Upper lobe of left lung (tissue), 6 donors: Measurements from ENCODE around the gene CD84. TPM values are rescaled to one million over a fixed set of nuclear protein-coding genes. Genes with fewer than 3 reads are reported as not detected.
"Not testable (repeated sequence)": the region's sequence is repeated elsewhere in the genome, so short reads cannot be mapped to it uniquely, and the experiment has no call there.

ENCODE experiments used
- ATAC-seq, 2 donors: fragments of 200-7000 bp; cut with Tn5 transposase; one replicate each; pipeline ENCODE4 v1.9.1; 2022; ENCODE audit warnings: mild to moderate bottlenecking in 2 of 2, moderate library complexity in 2 of 2; ENCODE audit not compliant: low FRiP score in 2 of 2
- DNase-seq, 2 donors: peaks; one replicate each; pipeline ENCODE4 v3.0.0-alpha.2; 2019 to 2020
- H3K27ac ChIP-seq, 4 donors: fragments of 200-600 bp; sonication (generic); one replicate each; pipeline ENCODE4 v1.5.1; 2016 to 2019
- H3K27me3 ChIP-seq, 4 donors: fragments of 200-600 bp; sonication (generic); one replicate each; pipeline ENCODE4 v1.5.1; 2017 to 2019
- H3K36me3 ChIP-seq, 4 donors: fragments of 200-600 bp; sonication (generic); one replicate each; pipeline ENCODE4 v1.5.1; 2016 to 2019
- H3K4me1 ChIP-seq, 4 donors: fragments of 200-600 bp; sonication (generic); one replicate each; pipeline ENCODE4 v1.5.1; 2018 to 2019
- H3K4me3 ChIP-seq, 4 donors: fragments of 200-600 bp; sonication (generic); one replicate each; pipeline ENCODE4 v1.5.1; 2017 to 2019; ENCODE audit warnings: mild to moderate bottlenecking in 2 of 4, moderate library complexity in 1 of 4
- H3K9me3 ChIP-seq, 4 donors: fragments of 200-600 bp; sonication (generic); one replicate each; pipeline ENCODE4 v1.5.1; 2018 to 2019
- EP300 ChIP-seq, 4 donors: sonication (generic); formaldehyde crosslinking; IDR thresholded peaks; one replicate each; pipeline ENCODE4 v1.5.1; 2017; ENCODE audit warnings: antibody characterized with exemption in 4 of 4, control low read depth in 2 of 4
- POLR2A ChIP-seq, 4 donors: fragments of 450-650 bp; IDR thresholded peaks; one replicate each; pipeline ENCODE4 v1.5.1; 2016 to 2017; ENCODE audit warnings: antibody characterized with exemption in 4 of 4, mild to moderate bottlenecking in 2 of 4
- POLR2AphosphoS5 ChIP-seq, 2 donors: sonication (generic); formaldehyde crosslinking; IDR thresholded peaks; one replicate each; pipeline ENCODE4 v1.5.1; 2017; ENCODE audit warnings: antibody characterized with exemption in 2 of 2
- WGBS, 2 donors: methylation state at CpG; one replicate each; pipeline ENCODE4 v1.1.5; 2017 to 2018; 5-methylcytosine and 5-hydroxymethylcytosine counted together
- total RNA-seq, 6 donors: library from RNA; depleted of rRNA in 4 of 6; stranded (reverse); fragments of >200 nt in 4 of 6; gene quantifications; one replicate each; pipeline versions ENCODE4 v1.1.0 to v1.2.1, GENCODE V29; 2016 to 2021
- TF ChIP-seq, protein P1 (sequence below), 6 experiments: fragments of 450-650 bp in 4 of 6; fragments of 200-600 bp in 2 of 6; sonication (generic) in 2 of 6; IDR thresholded peaks; one replicate each; pipeline ENCODE4 v1.5.1; 2016 to 2019; ENCODE audit warnings: antibody characterized with exemption in 6 of 6
- donor health status: DM: no; HTN: no; CAD: no; lungs with moderate emphysema.
- donor health status: DM: no; HTN: yes; CAD: no; lungs with severe emphysema.

The CD84 gene
- total RNA-seq, 6 donors from 2014 or later, result 8.9 to 26.4 (median 17.4) TPM

DNA sequence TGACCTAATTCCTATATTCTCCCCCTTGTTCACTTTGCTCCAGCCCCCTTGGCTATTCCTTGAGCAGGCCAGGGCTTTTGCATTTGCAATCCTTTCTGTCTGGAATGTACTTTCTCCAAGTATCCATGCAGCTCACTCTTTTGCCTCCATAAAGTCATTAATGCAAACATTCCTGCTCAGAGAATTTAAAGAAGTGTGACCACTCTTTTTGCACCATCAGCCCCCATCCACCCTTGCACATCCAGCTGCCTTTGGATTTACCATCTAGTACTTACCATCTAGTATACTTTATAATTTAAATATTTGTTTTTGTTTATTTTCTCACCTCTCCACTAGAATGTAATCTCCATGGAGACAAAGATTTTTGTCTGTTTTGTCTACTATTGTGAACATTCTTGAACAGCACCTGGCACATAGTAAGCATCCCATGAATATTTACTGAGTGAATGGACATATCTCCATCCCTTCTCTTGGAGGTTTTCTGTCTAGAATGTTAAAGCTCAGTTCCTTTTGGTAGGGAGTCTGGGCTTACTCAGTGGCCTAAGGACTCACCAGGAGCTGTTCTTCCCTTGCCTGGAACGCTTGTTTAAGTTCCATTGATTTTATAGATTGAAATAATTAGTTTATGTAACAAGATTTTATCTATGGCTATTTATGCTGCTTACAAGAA lies 78.8 kb downstream of the CD84 start:
- Histone ChIP-seq H3K4me3 (no peak overlapping the region), H3K9me3 (peaks cover 0 to 6% (median 0%) of the 10 kb centered on the region in 4 donors), H3K4me1 (no peaks in the 10 kb centered on the region), H3K36me3 (no peaks in the 10 kb centered on the region), H3K27ac (no peak overlapping the region), H3K27me3 (no peaks in the 10 kb centered on the region)
- 50 to 62% methylated on average over 1 of the region's 1 CpG for WGBS, 2 donors
- DNase-seq (no peak), ATAC-seq (no peak)
- no peak for TF ChIP-seq EP300 (IDR thresholded peaks at IDR 0.05)
- TF ChIP-seq POLR2A (IDR thresholded peaks at IDR 0.05), result no peak
- TF ChIP-seq POLR2AphosphoS5 (IDR thresholded peaks at IDR 0.05), result no peak

DNA sequence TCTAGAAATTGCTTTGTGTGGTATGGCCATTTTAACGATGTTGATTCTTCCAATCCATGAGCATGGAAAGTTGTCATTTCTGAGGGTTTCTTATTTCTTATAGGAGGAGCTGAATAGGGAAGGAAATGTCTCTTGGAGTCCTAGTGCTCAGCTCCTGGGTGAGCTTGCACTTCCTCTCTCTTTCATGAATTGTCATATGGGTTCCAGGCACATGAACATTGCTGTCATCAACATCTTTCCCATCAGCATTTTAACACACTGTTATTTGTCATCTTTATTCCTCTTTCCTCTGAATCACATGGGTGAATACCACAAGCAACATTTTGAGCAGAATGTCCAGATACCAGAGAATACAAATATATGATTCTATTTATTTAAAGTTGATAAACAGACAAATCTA lies 79.7 kb downstream of the CD84 start:
- peak in 1 of 2 donors; percentile 78 for ATAC-seq
- no peaks in the 10 kb centered on the region for H3K27me3 ChIP-seq
- peaks cover 0 to 3% (median 0%) of the 10 kb centered on the region in 4 donors for H3K9me3 ChIP-seq
- H3K36me3 ChIP-seq, result no peaks in the 10 kb centered on the region
- H3K4me1 ChIP-seq, result no peaks in the 10 kb centered on the region
- no peak overlapping the region for H3K4me3 ChIP-seq
- TF ChIP-seq POLR2AphosphoS5 (IDR thresholded peaks at IDR 0.05), result no peak
- TF ChIP-seq EP300 (IDR thresholded peaks at IDR 0.05), result peak in 1 of 4 donors; percentile 26
- TF ChIP-seq, protein P1, sequence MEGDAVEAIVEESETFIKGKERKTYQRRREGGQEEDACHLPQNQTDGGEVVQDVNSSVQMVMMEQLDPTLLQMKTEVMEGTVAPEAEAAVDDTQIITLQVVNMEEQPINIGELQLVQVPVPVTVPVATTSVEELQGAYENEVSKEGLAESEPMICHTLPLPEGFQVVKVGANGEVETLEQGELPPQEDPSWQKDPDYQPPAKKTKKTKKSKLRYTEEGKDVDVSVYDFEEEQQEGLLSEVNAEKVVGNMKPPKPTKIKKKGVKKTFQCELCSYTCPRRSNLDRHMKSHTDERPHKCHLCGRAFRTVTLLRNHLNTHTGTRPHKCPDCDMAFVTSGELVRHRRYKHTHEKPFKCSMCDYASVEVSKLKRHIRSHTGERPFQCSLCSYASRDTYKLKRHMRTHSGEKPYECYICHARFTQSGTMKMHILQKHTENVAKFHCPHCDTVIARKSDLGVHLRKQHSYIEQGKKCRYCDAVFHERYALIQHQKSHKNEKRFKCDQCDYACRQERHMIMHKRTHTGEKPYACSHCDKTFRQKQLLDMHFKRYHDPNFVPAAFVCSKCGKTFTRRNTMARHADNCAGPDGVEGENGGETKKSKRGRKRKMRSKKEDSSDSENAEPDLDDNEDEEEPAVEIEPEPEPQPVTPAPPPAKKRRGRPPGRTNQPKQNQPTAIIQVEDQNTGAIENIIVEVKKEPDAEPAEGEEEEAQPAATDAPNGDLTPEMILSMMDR (IDR thresholded peaks at IDR 0.05), result no peak
- TF ChIP-seq POLR2A (IDR thresholded peaks at IDR 0.05), result no peak
- peak in 1 of 2 donors; percentile 23 for DNase-seq
- H3K27ac ChIP-seq, result no peak overlapping the region
- WGBS, 2 donors, result 79 to 90% methylated on average over 1 of the region's 1 CpG

DNA sequence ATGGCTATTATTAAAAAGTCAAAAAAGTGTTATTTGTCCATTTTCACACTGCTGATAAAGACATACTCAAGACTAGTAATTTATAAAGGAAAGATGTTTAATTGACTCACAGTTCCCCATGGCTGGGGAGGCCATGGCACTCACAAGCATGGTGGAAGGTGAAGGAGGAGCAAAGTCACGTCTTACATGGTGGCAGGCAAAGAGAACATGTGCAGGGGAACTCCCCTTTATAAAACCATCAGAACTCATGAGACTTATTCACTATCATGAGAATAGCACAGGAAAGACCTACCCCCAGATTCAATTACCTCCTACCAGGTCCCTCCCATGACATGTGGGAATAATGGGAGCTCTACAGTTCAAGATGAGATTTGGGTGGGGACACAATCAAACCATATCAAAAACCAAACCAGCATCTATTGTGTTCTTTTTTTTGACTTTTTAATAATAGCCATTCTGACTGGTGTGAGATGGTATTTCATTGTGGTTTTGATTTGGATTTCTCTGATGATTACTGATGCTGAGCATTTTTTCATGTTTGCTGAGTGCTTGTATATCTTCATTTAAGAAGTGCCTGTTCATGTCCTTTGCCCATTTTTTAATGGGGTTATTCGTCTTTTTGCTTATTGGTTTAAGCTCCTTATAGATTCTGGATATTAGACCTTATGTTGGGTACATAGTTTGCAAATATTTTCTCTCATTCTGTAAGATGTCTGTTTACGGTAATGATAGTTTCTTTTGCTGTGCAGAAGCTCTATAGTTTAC lies 80.8 kb downstream of the CD84 start:
- not testable (repeated sequence) for H3K27ac ChIP-seq, H3K36me3 ChIP-seq, H3K27me3 ChIP-seq, ATAC-seq, H3K4me1 ChIP-seq, H3K4me3 ChIP-seq, DNase-seq, H3K9me3 ChIP-seq
- 87 to 99% methylated on average over 3 of the region's 3 CpGs for WGBS, 2 donors

DNA sequence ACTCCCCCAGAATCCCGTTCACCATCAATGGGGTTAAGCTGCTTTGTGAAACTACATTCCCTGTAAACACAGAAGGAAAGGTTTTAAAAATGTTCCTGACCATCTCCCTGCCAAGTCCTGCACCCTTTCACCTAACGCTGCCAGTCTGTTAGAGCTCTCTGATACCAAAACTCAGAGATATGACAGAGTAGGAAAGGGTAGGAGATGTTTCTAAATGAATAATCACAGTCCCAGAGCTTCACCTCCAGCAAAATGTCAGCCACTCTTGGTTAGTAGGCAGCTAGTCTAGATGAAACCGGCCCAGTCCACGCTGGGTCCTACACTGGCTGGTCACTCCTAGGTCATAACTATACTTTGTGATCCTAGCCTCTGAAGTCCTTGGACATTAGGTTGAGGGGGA lies 83.0 kb downstream of the CD84 start:
- Histone ChIP-seq H3K9me3 (peaks cover 0 to 3% (median 0%) of the 10 kb centered on the region in 4 donors), H3K4me3 (no peak overlapping the region), H3K36me3 (no peaks in the 10 kb centered on the region), H3K27ac (no peak overlapping the region), H3K4me1 (no peaks in the 10 kb centered on the region), H3K27me3 (no peaks in the 10 kb centered on the region)
- 87 to 91% methylated on average over 4 of the region's 4 CpGs for WGBS, 2 donors
- ATAC-seq (no peak), DNase-seq (no peak)
- TF ChIP-seq POLR2A (IDR thresholded peaks at IDR 0.05), result no peak
- TF ChIP-seq EP300 (IDR thresholded peaks at IDR 0.05), result no peak
- no peak for TF ChIP-seq POLR2AphosphoS5 (IDR thresholded peaks at IDR 0.05)
- TF ChIP-seq, protein P1 (IDR thresholded peaks at IDR 0.05), result no peak

DNA sequence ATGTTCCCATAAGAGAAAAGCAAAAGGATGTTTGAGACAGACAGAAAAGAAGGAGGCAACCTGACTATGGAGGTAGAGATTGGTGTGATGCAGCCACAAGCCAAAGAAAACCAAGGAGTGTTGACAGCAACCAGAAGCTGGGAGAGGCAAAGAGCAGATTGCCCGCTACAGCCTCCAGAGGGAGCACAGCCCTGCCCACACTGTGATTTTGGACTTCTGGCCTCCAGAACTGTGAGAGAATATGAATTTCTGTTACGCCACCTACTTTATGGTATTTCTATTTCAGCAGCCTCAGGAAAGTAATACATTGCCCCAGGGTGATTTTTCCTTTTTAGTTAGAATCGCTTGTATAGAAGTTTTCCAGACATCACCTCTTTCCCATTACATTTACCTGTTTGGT lies 84.7 kb downstream of the CD84 start:
- ATAC-seq (no peak), DNase-seq (no peak)
- TF ChIP-seq POLR2A (IDR thresholded peaks at IDR 0.05), result no peak
- TF ChIP-seq EP300 (IDR thresholded peaks at IDR 0.05), result no peak
- TF ChIP-seq POLR2AphosphoS5 (IDR thresholded peaks at IDR 0.05), result no peak
- TF ChIP-seq, protein P1 (IDR thresholded peaks at IDR 0.05), result peak in 1 of 6 experiments; percentile 18
- H3K4me3 ChIP-seq, result no peak overlapping the region
- 82 to 84% methylated on average over 3 of the region's 3 CpGs for WGBS, 2 donors
- H3K36me3 ChIP-seq, result no peaks in the 10 kb centered on the region
- H3K27ac ChIP-seq, result no peak overlapping the region
- H3K9me3 ChIP-seq, result peaks cover 0 to 3% (median 0%) of the 10 kb centered on the region in 4 donors
- no peaks in the 10 kb centered on the region for H3K4me1 ChIP-seq
- no peaks in the 10 kb centered on the region for H3K27me3 ChIP-seq
